Parathyroid adenoma (tissue), 2 donors: ENCODE results near the gene ANKRD39.

ENCODE experiments used
- H2AFZ ChIP-seq: fragments of 300-600 bp; sonication (generic); one replicate; pipeline ENCODE4 v1.7.0; 2017; ENCODE audit warnings: antibody characterized with exemption, mild to moderate bottlenecking
- H3K27ac ChIP-seq: fragments of 300-600 bp; sonication (generic); one replicate; pipeline ENCODE4 v1.7.0; 2017
- H3K27me3 ChIP-seq: fragments of 300-600 bp; sonication (generic); one replicate; pipeline ENCODE4 v1.7.0; 2017; ENCODE audit warnings: low read length; ENCODE audit not compliant: control insufficient read depth, insufficient read depth
- H3K36me3 ChIP-seq: fragments of 300-600 bp; sonication (generic); one replicate; pipeline ENCODE4 v1.7.0; 2017; ENCODE audit warnings: low read length; ENCODE audit not compliant: control insufficient read depth, insufficient read depth
- H3K4me1 ChIP-seq: fragments of 300-600 bp; sonication (generic); one replicate; pipeline ENCODE4 v1.7.0; 2017; ENCODE audit warnings: control low read depth
- H3K4me2 ChIP-seq: fragments of 300-600 bp; sonication (generic); one replicate; pipeline ENCODE4 v1.7.0; 2017; ENCODE audit warnings: low read length
- H3K4me3 ChIP-seq: fragments of 300-600 bp; sonication (generic); one replicate; pipeline ENCODE4 v1.7.0; 2017; ENCODE audit warnings: low read depth, low read length
- H3K79me2 ChIP-seq: fragments of 300-600 bp; sonication (generic); one replicate; pipeline ENCODE4 v1.7.0; 2017; ENCODE audit warnings: control low read depth
- H3K9ac ChIP-seq: fragments of 300-600 bp; sonication (generic); one replicate; pipeline ENCODE4 v1.7.0; 2017; ENCODE audit warnings: mild to moderate bottlenecking
- H3K9me3 ChIP-seq: fragments of 300-600 bp; sonication (generic); one replicate; pipeline ENCODE4 v1.7.0; 2017; ENCODE audit warnings: low read length; ENCODE audit not compliant: control insufficient read depth
- CTCF ChIP-seq: fragments of 300-600 bp; sonication (generic); IDR thresholded peaks from one replicate; pipeline ENCODE4 v1.7.0; 2017; ENCODE audit warnings: antibody characterized with exemption, mild to moderate bottlenecking
- donor health status: primary hyperparathyroidism.

Gene ANKRD39

DNA sequence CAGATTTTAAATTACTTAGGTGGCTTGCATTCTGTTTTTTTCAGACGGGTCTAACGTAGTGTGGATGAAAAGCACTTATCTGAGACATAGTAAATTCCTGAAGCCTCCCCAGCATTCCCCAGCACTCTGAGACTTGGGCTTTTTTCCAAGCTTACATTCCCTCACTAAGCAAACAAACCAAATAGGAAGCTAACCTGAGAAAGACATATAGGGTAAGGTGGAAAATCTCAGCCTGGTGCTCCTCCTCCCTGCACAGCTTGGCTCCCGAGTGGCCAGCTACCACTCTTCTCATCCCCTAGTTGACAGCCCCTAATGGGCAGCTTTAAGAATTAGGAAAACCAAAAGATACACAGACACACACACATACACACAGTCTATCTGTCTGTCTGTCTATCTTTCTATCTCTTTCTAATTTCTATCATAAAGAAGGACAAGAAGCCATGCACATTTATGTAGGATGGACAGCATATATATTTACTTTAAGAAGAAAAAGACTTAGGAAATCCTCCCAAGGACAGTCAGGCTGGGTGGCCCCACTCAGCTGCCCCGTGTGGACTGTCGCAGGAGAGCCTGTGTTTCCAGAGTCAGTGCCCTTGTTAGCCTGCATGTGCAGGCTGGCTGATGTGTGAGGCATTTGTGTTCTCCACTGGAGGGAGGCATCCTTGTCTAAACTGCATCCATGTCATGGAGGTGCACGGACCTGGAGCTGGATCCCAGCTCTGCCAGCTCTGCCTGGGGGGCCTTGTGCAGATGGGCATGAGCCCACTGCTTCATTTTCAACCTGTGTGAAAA is 33.5 kb downstream of the ANKRD39 start:
- Histone ChIP-seq H3K9ac (no peak overlapping the region), H3K4me3 (no peak overlapping the region), H3K27ac (no peak overlapping the region), H3K9me3 (no peaks in the 10 kb centered on the region), H3K27me3 (no peaks in the 10 kb centered on the region), H3K79me2 (peaks cover 26% of the 10 kb centered on the region), H3K4me1 (peaks cover 12% of the 10 kb centered on the region), H3K4me2 (no peak overlapping the region), H2AFZ (no peak overlapping the region), H3K36me3 (no peaks in the 10 kb centered on the region)
- TF ChIP-seq CTCF = no peak

DNA sequence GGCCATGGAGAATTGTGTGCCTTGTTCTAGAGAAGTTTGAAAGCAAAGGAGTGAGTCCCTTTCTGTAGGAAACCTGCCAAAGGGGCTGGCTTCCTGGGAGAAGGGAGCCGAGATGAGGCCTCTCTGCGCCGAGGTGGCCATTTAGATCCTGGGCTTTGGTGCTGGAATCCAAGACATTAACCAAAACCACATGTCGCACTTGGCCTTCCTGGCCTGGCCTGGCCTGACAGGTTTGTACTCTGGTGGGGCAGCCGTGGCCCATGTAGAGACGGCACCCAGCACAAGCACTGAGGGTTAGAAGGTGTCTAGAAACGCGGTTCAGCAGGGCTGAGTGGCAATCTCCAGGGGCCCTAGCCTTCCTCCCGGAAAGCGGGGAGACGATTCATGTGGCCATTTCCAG is 34.6 kb downstream of the ANKRD39 start:
- Histone ChIP-seq H3K79me2 (peaks cover 37% of the 10 kb centered on the region), H3K4me1 (peaks cover 21% of the 10 kb centered on the region), H2AFZ (no peak overlapping the region), H3K27me3 (no peaks in the 10 kb centered on the region), H3K9ac (no peak overlapping the region), H3K4me3 (no peak overlapping the region), H3K9me3 (no peaks in the 10 kb centered on the region), H3K27ac (no peak overlapping the region), H3K4me2 (no peak overlapping the region), H3K36me3 (no peaks in the 10 kb centered on the region)
- TF ChIP-seq CTCF = no peak

- no peak overlapping the region for H2AFZ ChIP-seq
- no peaks in the 10 kb centered on the region for H3K36me3 ChIP-seq
- H3K79me2 ChIP-seq = peaks cover 39% of the 10 kb centered on the region
- TF ChIP-seq CTCF = no peak
- H3K4me3 ChIP-seq = no peak overlapping the region
- no peak overlapping the region for H3K4me2 ChIP-seq
- no peak overlapping the region for H3K9ac ChIP-seq
- peaks cover 24% of the 10 kb centered on the region for H3K4me1 ChIP-seq
- no peaks in the 10 kb centered on the region for H3K9me3 ChIP-seq
- H3K27me3 ChIP-seq = no peaks in the 10 kb centered on the region
- no peak overlapping the region for H3K27ac ChIP-seq
These were observed 35.0 kb downstream of the ANKRD39 start for GRCh38 chr2:96822786-96823185.

GRCh38 chr2:96821113-96821675 is 36.6 kb downstream of the ANKRD39 start:
- Histone ChIP-seq H3K9ac (no peak overlapping the region), H3K4me3 (no peak overlapping the region)

More at GRCh38 chr2:96821113-96821675, 36.6 kb downstream of the ANKRD39 start:
- Histone ChIP-seq H3K36me3 (no peaks in the 10 kb centered on the region), H3K27me3 (no peaks in the 10 kb centered on the region), H2AFZ (no peak overlapping the region), H3K4me2 (no peak overlapping the region), H3K9me3 (no peaks in the 10 kb centered on the region), H3K27ac (no peak overlapping the region), H3K79me2 (peaks cover 45% of the 10 kb centered on the region), H3K4me1 (peaks cover 31% of the 10 kb centered on the region)
- no peak for TF ChIP-seq CTCF
